Left lung (tissue), 10 donors: ENCODE measurements around the gene CPLX1. TPM values are rescaled to one million over a fixed set of nuclear protein-coding genes. Genes with fewer than 3 reads are reported as not detected.

Experiments used
- ATAC-seq: fragments of 200-7000 bp; cut with Tn5 transposase; one replicate; pipeline ENCODE4 v1.9.1; 2020; ENCODE audit warnings: moderate library complexity
- DNase-seq, 4 donors: peaks; one replicate each; pipeline ENCODE4 v3.0.0-alpha.2; 2013 to 2020
- H3K27ac ChIP-seq, 2 donors: fragments of 200-600 bp; sonication (generic) in 1 of 2; one replicate each; pipeline versions ENCODE4 v1.5.0 to v1.8.0; 2020 to 2021
- H3K27me3 ChIP-seq, 2 donors: fragments of 200-600 bp; sonication (generic) in 1 of 2; one replicate each; pipeline versions ENCODE4 v1.5.0 to v1.8.0; 2020 to 2021
- H3K36me3 ChIP-seq, 2 donors: fragments of 200-600 bp; sonication (generic) in 1 of 2; one replicate each; pipeline versions ENCODE4 v1.5.0 to v1.8.0; 2020 to 2021
- H3K4me1 ChIP-seq, 2 donors: fragments of 200-600 bp; one replicate each; pipeline ENCODE4 v1.8.0; 2021
- H3K4me3 ChIP-seq, 2 donors: fragments of 200-600 bp; sonication (generic) in 1 of 2; one replicate each; pipeline versions ENCODE4 v1.5.0 to v1.8.0; 2020 to 2021; ENCODE audit warnings: mild to moderate bottlenecking in 1 of 2
- H3K9me3 ChIP-seq, 2 donors: fragments of 200-600 bp; sonication (generic) in 1 of 2; one replicate each; pipeline versions ENCODE4 v1.5.0 to v1.8.0; 2020 to 2021
- intact Hi-C, 2 donors: fragments of 100-400 bp; cut with DNase I; formaldehyde crosslinking; loops; one replicate each; pipeline versions ENCODE4 v1.11.2 to v1.14.2; 2022
- polyA plus RNA-seq, 6 donors: library from polyadenylated mRNA; unstranded; fragments of 120-200 nt; gene quantifications; one replicate each; pipeline ENCODE4 v1.2.1, GENCODE V29; 2013; ENCODE audit not compliant: insufficient read length in 6 of 6
- total RNA-seq, 2 donors: library from RNA; stranded (reverse); fragmentation: NEBNext Ultra II Directional; extraction: Animal tissue kit (Norgen Biotek cat#: 25700); gene quantifications; one replicate each; pipeline ENCODE4 v1.2.1, GENCODE V29; 2021
- TF ChIP-seq, protein P1 (sequence below), 2 donors: fragments of 200-600 bp; sonication (generic) in 1 of 2; IDR thresholded peaks; one replicate each; pipeline versions ENCODE4 v1.5.0 to v1.8.0; 2021; ENCODE audit warnings: antibody characterized with exemption in 2 of 2
- donor health status: DM: no; HTN: yes; CAD: no.
- donor health status: DM: no; HTN: no; CAD: no.

Gene CPLX1
- total and polyA plus RNA-seq, 8 donors: 0.98 to 3.2 (median 1.5) TPM

DNA sequence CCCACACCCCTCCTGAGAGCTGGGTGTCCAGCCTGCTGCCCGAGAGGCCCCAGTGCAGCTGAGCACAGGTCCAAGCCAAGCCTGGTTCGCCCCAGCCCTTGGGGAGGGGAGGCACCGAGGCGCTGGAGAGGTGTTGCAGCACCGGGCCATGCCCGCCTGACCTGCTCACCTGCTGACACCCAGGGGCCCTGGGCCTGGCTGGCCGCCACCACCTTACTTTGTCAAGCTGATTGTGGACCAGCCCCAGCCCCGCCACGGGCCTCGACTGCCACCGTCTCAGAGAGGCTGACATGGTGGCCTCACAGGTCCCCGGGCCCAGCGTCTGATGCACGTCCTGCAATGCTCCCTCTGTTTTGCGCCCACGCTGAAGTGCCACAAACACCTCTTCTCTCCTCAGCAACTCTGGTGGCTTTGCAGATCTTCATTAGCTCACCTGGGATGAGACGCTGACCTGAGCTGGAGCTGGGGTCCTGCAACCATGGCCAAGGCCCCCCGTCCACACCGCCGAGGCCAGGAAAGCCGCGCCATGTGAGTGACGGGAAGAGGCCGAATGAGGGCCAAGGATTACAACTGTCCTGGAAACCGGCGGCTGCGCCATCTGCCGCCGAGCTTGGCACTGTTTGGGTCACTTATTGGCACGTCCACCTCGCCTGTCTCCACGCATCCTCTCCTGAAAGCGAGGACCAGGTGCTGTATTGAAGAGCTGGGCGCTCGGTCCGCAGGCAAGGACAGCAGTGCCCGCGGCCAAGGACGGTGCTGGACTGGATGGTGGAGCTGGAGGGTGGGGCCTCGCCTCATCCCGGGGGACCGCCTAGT is 7.6 kb downstream of the CPLX1 start:
- H3K27ac ChIP-seq: no peak overlapping the region
- peak in 2 of 4 donors; percentile 21 to 81 for DNase-seq
- no peaks in the 10 kb centered on the region for H3K36me3 ChIP-seq
- ATAC-seq: no peak
- H3K4me3 ChIP-seq: no peak overlapping the region
- intact Hi-C loops: no loop called here
- H3K27me3 ChIP-seq: peaks cover 8 to 98% of the 10 kb centered on the region in 2 donors
- H3K4me1 ChIP-seq: no peaks in the 10 kb centered on the region
- no peaks in the 10 kb centered on the region for H3K9me3 ChIP-seq
- TF ChIP-seq, protein P1, sequence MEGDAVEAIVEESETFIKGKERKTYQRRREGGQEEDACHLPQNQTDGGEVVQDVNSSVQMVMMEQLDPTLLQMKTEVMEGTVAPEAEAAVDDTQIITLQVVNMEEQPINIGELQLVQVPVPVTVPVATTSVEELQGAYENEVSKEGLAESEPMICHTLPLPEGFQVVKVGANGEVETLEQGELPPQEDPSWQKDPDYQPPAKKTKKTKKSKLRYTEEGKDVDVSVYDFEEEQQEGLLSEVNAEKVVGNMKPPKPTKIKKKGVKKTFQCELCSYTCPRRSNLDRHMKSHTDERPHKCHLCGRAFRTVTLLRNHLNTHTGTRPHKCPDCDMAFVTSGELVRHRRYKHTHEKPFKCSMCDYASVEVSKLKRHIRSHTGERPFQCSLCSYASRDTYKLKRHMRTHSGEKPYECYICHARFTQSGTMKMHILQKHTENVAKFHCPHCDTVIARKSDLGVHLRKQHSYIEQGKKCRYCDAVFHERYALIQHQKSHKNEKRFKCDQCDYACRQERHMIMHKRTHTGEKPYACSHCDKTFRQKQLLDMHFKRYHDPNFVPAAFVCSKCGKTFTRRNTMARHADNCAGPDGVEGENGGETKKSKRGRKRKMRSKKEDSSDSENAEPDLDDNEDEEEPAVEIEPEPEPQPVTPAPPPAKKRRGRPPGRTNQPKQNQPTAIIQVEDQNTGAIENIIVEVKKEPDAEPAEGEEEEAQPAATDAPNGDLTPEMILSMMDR (IDR thresholded peaks at IDR 0.05): no peak

DNA sequence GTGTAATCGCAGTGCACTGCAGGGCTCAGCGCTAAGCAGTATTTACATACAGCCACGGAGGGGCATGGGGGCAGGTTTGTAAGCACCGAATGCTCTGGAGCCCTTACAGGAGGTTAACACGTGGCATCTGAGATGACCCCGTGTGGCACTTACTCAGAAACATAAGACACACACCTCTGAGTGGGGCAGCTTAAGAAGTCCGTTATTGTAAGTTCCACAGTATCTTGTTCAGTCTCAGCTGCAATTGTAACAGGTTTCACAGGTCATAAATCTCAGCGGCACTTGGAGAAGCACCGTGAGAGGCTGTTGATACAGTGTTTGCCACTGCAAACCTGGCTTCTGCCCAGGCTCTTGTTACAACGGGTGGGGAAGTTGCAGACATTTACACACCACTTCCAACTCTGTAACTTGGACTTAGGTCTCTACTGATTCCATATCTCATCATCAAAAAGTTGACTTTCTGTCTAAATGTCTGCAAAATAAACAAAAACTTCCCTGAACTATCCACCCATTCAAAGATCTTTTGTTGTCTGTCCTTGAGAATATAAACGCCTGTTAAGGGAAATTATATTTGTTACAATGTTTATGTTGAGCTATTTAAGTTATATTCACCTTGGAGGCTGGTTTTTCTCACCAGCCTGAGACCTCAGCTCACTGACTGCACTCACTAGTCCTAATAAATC is 10.3 kb downstream of the CPLX1 start:
- Histone ChIP-seq H3K27me3 (peaks cover 0 to 98% of the 10 kb centered on the region in 2 donors), H3K4me1 (no peaks in the 10 kb centered on the region), H3K27ac (no peak overlapping the region), H3K9me3 (no peaks in the 10 kb centered on the region), H3K4me3 (no peak overlapping the region), H3K36me3 (no peaks in the 10 kb centered on the region)
- ATAC-seq (peak; percentile 90), DNase-seq (peak in 3 of 4 donors; percentile 14 to 64 (median 63))
- intact Hi-C loops: no loop called here
- TF ChIP-seq, protein P1 (IDR thresholded peaks at IDR 0.05): no peak

DNA sequence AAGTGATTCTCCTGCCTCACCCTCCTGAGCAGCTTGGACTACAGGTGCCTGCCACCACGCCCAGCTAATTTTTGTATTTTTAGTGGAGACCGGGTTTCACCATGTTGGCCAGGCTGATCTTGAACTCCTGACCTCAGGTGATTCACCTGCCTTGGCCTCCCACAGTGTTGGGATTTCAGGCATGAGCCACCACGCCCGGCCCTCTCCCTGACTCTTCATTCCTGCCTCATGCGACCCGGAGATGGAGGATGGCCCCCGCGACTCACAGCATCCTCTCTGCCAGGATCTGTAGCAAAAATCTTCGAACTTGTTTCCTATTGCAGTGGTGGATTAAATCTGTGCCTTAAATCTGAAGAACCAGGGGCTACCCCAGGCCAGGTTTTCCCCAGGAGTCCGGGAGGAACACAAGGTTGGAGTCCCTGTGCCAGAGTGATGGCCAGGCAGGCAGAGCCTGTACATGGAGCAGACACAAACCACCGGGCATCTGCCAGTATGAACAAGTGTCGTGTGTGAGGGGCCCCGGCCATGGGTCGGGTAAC is 11.5 kb downstream of the CPLX1 start:
- Histone ChIP-seq H3K4me1 (no peaks in the 10 kb centered on the region), H3K27me3 (peaks cover 0 to 89% of the 10 kb centered on the region in 2 donors), H3K4me3 (no peak overlapping the region), H3K27ac (no peak overlapping the region), H3K9me3 (no peaks in the 10 kb centered on the region), H3K36me3 (no peaks in the 10 kb centered on the region)
- DNase-seq (peak in 1 of 4 donors; percentile 34), ATAC-seq (no peak)
- intact Hi-C loops: no loop called here
- TF ChIP-seq, protein P1 (IDR thresholded peaks at IDR 0.05): no peak

DNA sequence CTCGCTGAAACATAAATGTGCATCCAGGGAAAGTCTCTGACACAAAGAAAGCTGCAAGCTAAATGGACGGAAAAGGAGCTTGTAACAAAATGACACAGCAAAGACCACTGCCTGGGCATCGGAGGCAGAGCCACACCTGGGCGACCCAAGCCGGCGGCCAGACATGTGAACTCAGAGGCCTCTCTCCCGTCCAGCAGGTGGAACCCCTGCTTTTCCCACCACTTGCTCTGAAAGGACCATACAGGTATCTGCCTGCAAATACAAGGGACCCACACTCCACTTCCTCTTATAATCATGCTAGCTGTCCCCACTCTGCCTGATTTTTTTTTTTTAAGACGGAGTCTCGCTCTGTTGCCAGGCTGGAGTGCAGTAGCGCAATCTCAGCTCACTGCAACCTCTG is 12.0 kb downstream of the CPLX1 start:
- Histone ChIP-seq H3K36me3 (no peaks in the 10 kb centered on the region), H3K4me1 (no peaks in the 10 kb centered on the region), H3K9me3 (no peaks in the 10 kb centered on the region), H3K4me3 (no peak overlapping the region), H3K27ac (no peak overlapping the region), H3K27me3 (peaks cover 0 to 84% of the 10 kb centered on the region in 2 donors)
- TF ChIP-seq, protein P1 (IDR thresholded peaks at IDR 0.05): no peak
- no peak for DNase-seq
- intact Hi-C loops: no loop called here
- ATAC-seq: peak; percentile 18
